Liver (tissue), 9 donors: ENCODE data around the gene OR5B3. TPM values are rescaled to one million over a fixed set of nuclear protein-coding genes. Genes with fewer than 3 reads are reported as not detected.

Experiments used
- DNase-seq: peaks from one replicate; pipeline ENCODE4 v3.0.0-alpha.2; 2017; ENCODE audit warnings: low spot score
- H3K27ac ChIP-seq, 2 donors: one replicate each; pipeline ENCODE4 v1.7.0; 2013; ENCODE audit warnings: inconsistent platforms in 2 of 2, low read length in 2 of 2, control low read depth in 1 of 2, low read depth in 1 of 2, mild to moderate bottlenecking in 1 of 2
- H3K27me3 ChIP-seq, 4 donors: one replicate each; pipeline versions ENCODE4 v1.6.1 to v1.7.0; 2013; ENCODE audit warnings: low read length in 3 of 4, inconsistent platforms in 1 of 4, mild to moderate bottlenecking in 1 of 4, moderate library complexity in 1 of 4; ENCODE audit not compliant: control insufficient read depth in 4 of 4, insufficient read depth in 4 of 4
- H3K36me3 ChIP-seq, 4 donors: one replicate each; pipeline versions ENCODE4 v1.6.1 to v1.7.0; 2013; ENCODE audit warnings: low read length in 3 of 4, mild to moderate bottlenecking in 3 of 4, low read depth in 1 of 4, moderate library complexity in 1 of 4; ENCODE audit not compliant: control insufficient read depth in 4 of 4, insufficient read depth in 3 of 4
- H3K4me1 ChIP-seq, 4 donors: one replicate each; pipeline versions ENCODE4 v1.6.1 to v1.7.0; 2013; ENCODE audit warnings: low read length in 3 of 4, mild to moderate bottlenecking in 3 of 4, moderate library complexity in 1 of 4; ENCODE audit not compliant: control insufficient read depth in 4 of 4, insufficient read depth in 4 of 4
- H3K4me3 ChIP-seq, 3 donors: one replicate each; pipeline versions ENCODE4 v1.6.1 to v1.7.0; 2013; ENCODE audit warnings: low read length in 3 of 3, control low read depth in 1 of 3, low read depth in 1 of 3, mild to moderate bottlenecking in 1 of 3
- H3K9ac ChIP-seq, 2 donors: one replicate each; pipeline ENCODE4 v1.7.0; 2013; ENCODE audit warnings: low read length in 2 of 2, mild to moderate bottlenecking in 2 of 2, moderate library complexity in 2 of 2, control low read depth in 1 of 2, low read depth in 1 of 2
- H3K9me3 ChIP-seq, 4 donors: one replicate each; pipeline versions ENCODE4 v1.6.1 to v1.7.0; 2013; ENCODE audit warnings: low read length in 3 of 4; ENCODE audit not compliant: control insufficient read depth in 4 of 4
- ATF3 ChIP-seq: IDR thresholded peaks from 2 replicates; pipeline ENCODE4 v1.6.1; 2016; ENCODE audit warnings: antibody characterized with exemption
- CTCF ChIP-seq: fragments of 150-350 bp; IDR thresholded peaks from 2 replicates; pipeline ENCODE4 v1.5.1; 2017; ENCODE audit warnings: improper control_type of control experiment, low read depth, low read length; ENCODE audit not compliant: missing input control
- FOXA1 ChIP-seq: IDR thresholded peaks from 2 replicates; pipeline ENCODE4 v1.6.1; 2016; ENCODE audit warnings: antibody characterized with exemption
- FOXA2 ChIP-seq: IDR thresholded peaks from 2 replicates; pipeline ENCODE4 v1.6.1; 2016; ENCODE audit warnings: antibody characterized with exemption
- GABPA ChIP-seq, 2 donors: IDR thresholded peaks in 1 of 2; conservative IDR thresholded peaks in 1 of 2; 2 replicates each; pipeline ENCODE4 v1.6.1; 2016; ENCODE audit warnings: antibody characterized with exemption in 2 of 2, mild to moderate bottlenecking in 1 of 2, moderate library complexity in 1 of 2
- HNF4A ChIP-seq, 2 donors: conservative IDR thresholded peaks; 2 replicates each; pipeline ENCODE4 v1.6.1; 2016; ENCODE audit warnings: antibody characterized with exemption in 2 of 2, mild to moderate bottlenecking in 2 of 2
- NR2F2 ChIP-seq: IDR thresholded peaks from 2 replicates; pipeline ENCODE4 v1.6.1; 2016; ENCODE audit warnings: antibody characterized with exemption
- RAD21 ChIP-seq, 2 donors: IDR thresholded peaks; 2 replicates each; pipeline ENCODE4 v1.6.1; 2016; ENCODE audit warnings: antibody characterized with exemption in 2 of 2, mild to moderate bottlenecking in 2 of 2
- REST ChIP-seq: IDR thresholded peaks from 2 replicates; pipeline ENCODE4 v1.6.1; 2016; ENCODE audit warnings: antibody characterized with exemption, mild to moderate bottlenecking
- RXRA ChIP-seq, 2 donors: IDR thresholded peaks; 2 replicates each; pipeline ENCODE4 v1.6.1; 2017 to 2018; ENCODE audit warnings: antibody characterized with exemption in 2 of 2, mild to moderate bottlenecking in 1 of 2
- SP1 ChIP-seq: IDR thresholded peaks from 2 replicates; pipeline ENCODE4 v1.6.1; 2018; ENCODE audit warnings: antibody characterized with exemption, mild to moderate bottlenecking
- TAF1 ChIP-seq: conservative IDR thresholded peaks from 2 replicates; pipeline ENCODE4 v1.6.1; 2016; ENCODE audit warnings: antibody characterized with exemption, mild to moderate bottlenecking
- WGBS: extraction: QIAGEN DNeasy Blood & Tissue Kit; methylation state at CpG from one replicate; pipeline ENCODE4 v1.1.7; 2013; 5-methylcytosine and 5-hydroxymethylcytosine counted together
- polyA plus RNA-seq, 2 donors: library from polyadenylated mRNA; stranded (reverse) in 1 of 2; unstranded in 1 of 2; fragments of 200-250 nt in 1 of 2; fragments of >200 nt in 1 of 2; fragmentation: Nextera tagmentation in 1 of 2; extraction: Ambion mirVana in 1 of 2; gene quantifications; one replicate each; pipeline versions ENCODE4 v1.2.1 to v1.2.3, GENCODE V29; 2013 to 2015
- total RNA-seq, 2 donors: library from RNA; depleted of rRNA; stranded (reverse); fragments of >200 nt; gene quantifications; one replicate each; pipeline ENCODE4 v1.2.3, GENCODE V29; 2014
- donor health status: healthy.
- donor health status: healthy.
- donor health status: healthy.
- donor health status: healthy.
- donor health status: healthy.

The OR5B3 gene
- total and polyA plus RNA-seq, 4 donors = not detected

GRCh38 chr11:58390551-58391063 lies 16.1 kb downstream of the OR5B3 start:
- DNase-seq = no peak
- Histone ChIP-seq H3K9me3 (peaks cover 0 to 5% (median 3%) of the 10 kb centered on the region in 4 donors), H3K36me3 (no peaks in the 10 kb centered on the region), H3K4me3 (no peak overlapping the region), H3K27ac (no peak overlapping the region), H3K27me3 (no peaks in the 10 kb centered on the region), H3K9ac (no peak overlapping the region), H3K4me1 (no peaks in the 10 kb centered on the region)
- 78% methylated on average over 18 of the region's 18 CpGs for WGBS
- no peak for TF ChIP-seq FOXA2
- TF ChIP-seq ATF3 = no peak
- TF ChIP-seq HNF4A (conservative IDR thresholded peaks at IDR 0.05) = no peak
- no peak for TF ChIP-seq TAF1
- TF ChIP-seq CTCF = no peak
- TF ChIP-seq SP1 = no peak
- TF ChIP-seq FOXA1 = no peak
- TF ChIP-seq NR2F2 = no peak

- H3K36me3 ChIP-seq = no peaks in the 10 kb centered on the region
- 31% methylated on average over 1 of the region's 1 CpG for WGBS
- no peaks in the 10 kb centered on the region for H3K4me1 ChIP-seq
- no peak for TF ChIP-seq GABPA (IDR thresholded peaks at IDR 0.05 in 1 of 2, conservative IDR thresholded peaks at IDR 0.05 in 1 of 2)
- no peak for TF ChIP-seq RXRA (IDR thresholded peaks at IDR 0.05)
- no peak for TF ChIP-seq FOXA2
- no peak for TF ChIP-seq TAF1
- no peak for TF ChIP-seq ATF3
- no peak for TF ChIP-seq RAD21 (IDR thresholded peaks at IDR 0.05)
- no peak for TF ChIP-seq HNF4A (conservative IDR thresholded peaks at IDR 0.05)
- TF ChIP-seq REST = no peak
- TF ChIP-seq NR2F2 = no peak
- no peak within 1 kb of the TSS for H3K9ac ChIP-seq
- no peaks in the 10 kb centered on the region for H3K9me3 ChIP-seq
- no peak within 1 kb of the TSS for H3K27ac ChIP-seq
- H3K27me3 ChIP-seq = no peaks in the 10 kb centered on the region
- no peak within 1 kb of the TSS for H3K4me3 ChIP-seq
- DNase-seq = no peak
These were observed 47.7 kb downstream of the OR5B3 start, which contains the start of gene OR5B17 for GRCh38 chr11:58358969-58359368. Gene OR5B17 (minus strand): TSS chr11:58359069. CDS start chr11:58359069, 0 bp downstream.
